HG03469 (cell line): ENCODE data around the gene LOXL3.
"Not testable (repeated sequence)": the region's sequence is repeated elsewhere in the genome, so short reads cannot be mapped to it uniquely, and the experiment has no call there.

ENCODE experiments used
- ATAC-seq: cut with Tn5 transposase; IDR thresholded peaks from one replicate; pipeline ENCODE4 v1.9.1; 2021; ENCODE audit warnings: mild to moderate bottlenecking, moderate library complexity, moderate number of reproducible peaks; ENCODE audit not compliant: unreplicated experiment

Gene LOXL3

GRCh38 chr2:74573747-74574562 lies 20.2 kb upstream of the LOXL3 start:
- ATAC-seq, result no peak

- no peak for ATAC-seq
Measured at GRCh38 chr2:74572178-74572925, 18.6 kb upstream of the LOXL3 start.

DNA sequence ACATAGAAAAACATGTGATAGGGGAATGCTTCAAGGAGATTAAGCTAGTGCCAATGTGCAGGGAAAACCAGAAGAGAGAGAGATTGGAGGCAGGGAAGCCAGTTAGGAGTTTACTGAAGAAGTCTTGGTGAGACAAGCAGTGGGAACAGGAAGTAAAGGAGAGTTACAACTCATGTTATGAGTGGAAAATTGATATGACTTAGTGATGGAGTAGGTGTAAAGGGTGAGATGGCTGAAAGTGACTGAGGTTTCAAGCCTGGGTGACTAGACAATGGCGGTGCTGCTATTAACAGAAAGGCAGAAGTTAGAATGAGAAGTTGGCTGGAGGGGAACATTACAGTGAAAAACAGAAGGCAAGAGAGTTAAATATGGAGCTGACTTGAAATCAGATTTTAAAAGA lies 17.3 kb upstream of the LOXL3 start:
- peak; percentile 53 for ATAC-seq

DNA sequence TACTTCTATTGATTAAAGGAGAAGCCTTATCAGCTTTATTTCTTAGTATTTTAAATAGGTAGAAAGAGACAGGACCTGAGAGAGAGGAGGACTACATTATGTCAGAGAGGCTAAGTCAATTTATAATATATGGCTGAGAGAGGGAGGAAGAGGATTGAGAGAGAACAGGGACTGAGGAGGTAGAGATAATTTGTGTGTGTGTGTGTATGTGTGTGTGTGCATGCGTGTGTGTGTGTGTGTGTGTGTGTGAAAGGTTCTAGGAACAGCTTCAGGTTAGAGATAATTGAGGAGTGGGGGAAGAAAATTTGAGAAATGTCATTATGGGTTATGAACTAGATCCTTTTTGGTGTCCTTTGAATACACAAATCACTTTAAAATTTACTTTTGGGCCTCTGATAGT lies 15.9 kb upstream of the LOXL3 start:
- no peak for ATAC-seq

- ATAC-seq, result no peak
Measured at GRCh38 chr2:74567881-74568280, 14.1 kb upstream of the LOXL3 start.

- ATAC-seq, result no peak
Measured at GRCh38 chr2:74566754-74567085, 13.0 kb upstream of the LOXL3 start.

DNA sequence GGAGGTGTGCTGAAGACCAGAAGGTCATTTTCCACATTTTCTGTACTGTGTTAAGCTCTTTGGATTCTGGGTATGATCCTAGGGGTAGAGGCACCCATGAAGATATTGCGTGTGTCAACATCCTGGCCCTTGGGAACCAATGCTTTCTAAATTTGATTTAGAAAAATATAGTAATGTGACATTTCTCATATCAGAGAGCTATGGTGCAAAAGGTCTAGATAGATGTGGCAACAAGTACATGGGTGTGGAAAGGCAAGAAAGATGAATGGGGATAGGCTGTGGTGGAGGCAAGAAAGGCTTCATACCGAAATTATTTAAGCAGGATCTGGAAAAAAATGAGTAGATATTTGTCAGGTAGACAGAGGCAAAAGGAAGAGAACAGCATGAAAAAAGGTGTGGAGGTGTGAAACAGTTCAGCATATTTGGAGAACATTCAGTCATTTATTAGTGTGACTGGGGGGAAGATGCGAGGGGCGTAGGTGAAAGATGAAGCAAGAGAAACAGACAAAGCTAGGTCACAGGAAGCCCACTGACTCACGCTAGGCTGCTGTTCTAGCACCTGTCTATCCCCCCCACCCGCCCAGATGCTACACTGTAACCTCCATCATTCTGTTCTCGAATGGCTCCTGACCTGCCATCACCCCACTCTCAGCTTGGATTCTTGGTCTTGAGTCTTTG lies 12.5 kb upstream of the LOXL3 start:
- no peak for ATAC-seq

DNA sequence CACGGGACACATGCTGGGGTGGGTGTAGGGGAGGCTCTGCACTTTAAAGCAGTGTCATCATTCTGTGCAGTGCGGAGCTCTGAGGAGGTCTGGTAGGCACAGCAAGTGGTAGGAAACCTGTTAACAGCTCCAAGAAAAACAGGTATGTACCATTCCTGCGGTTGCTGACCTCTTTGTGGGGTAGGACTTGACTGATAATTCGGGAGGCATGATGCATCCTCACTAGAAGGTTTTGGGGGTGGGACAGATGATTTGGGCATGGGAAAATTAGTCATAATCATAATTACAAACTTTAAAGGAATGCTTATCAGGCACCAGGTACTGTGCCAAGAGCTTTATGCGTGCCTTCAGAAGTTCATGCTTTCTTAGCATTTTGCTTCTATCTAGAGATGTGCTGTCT lies 10.5 kb upstream of the LOXL3 start:
- ATAC-seq, result no peak

DNA sequence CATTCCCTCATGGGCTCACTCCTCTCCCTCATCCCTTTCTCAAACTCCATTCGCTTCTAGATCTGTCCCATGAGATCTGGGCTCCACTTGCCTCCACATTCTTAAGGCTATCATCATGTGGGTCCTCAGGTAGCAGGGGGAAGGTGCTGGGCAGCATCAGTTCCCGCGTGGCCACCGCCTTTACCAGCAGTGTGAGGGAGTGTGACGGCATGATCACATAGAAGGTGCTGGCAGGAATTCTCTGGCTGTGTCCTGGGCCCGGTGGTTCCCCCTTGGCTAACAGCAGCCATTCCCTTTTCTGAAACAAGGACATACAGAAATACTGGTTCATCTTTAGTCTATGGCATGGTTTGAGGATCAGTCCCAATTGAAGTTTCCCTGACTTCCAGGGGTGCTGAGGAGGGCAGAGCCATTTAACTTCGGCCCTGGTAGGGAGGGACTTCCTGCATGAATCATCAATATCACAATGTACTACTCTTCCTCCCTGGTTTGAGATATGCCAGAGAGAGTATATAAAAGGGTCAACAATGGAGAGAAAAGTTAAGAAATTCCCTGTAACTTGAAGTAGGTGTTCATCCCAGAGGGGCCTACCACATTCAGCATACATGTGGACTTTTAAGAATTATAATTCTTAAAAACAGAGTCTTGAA lies 8.5 kb upstream of the LOXL3 start:
- ATAC-seq, result no peak

GRCh38 chr2:74561022-74561421 lies 7.3 kb upstream of the LOXL3 start:
- not testable (repeated sequence) for ATAC-seq

DNA sequence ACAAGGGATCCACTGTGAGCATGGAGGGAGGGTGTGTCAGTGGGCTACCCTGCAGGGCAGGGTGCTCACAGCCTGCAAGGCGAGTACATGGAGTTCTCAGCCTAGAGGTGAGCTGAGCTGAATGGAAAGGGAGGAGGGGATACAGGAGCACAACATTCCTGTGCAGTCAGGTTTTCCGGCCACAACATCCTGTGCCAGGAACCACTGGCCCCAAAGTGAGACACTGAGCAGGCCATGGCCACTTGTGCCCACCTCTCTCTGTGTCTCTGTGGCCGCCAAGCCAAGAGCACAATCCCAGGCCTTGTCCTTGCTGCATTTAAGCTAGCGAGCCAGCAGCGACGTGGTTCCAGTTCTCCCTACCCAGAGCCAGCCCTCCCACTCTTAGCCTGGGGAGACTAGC lies 6.8 kb upstream of the LOXL3 start:
- ATAC-seq, result no peak

DNA sequence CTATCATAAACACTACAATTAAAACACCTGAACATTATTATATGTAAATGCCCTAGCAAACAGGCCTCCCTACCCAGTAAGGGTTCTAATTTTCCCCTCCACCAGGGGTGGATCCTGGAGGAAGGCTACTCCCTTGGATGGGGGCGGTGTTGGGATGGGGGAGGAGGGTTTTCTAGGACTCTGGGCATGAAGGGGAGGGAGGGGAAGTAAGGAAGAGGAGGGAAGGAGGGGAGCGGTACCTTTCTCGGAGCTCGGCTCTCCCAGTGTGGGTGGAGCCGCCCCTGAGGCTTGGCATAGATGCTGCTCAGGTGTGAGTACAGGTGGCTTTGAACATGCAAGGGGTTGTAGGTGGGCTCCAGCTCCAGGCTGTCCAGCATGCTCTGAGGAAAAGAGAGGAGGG lies 6.2 kb upstream of the LOXL3 start:
- ATAC-seq, result no peak

DNA sequence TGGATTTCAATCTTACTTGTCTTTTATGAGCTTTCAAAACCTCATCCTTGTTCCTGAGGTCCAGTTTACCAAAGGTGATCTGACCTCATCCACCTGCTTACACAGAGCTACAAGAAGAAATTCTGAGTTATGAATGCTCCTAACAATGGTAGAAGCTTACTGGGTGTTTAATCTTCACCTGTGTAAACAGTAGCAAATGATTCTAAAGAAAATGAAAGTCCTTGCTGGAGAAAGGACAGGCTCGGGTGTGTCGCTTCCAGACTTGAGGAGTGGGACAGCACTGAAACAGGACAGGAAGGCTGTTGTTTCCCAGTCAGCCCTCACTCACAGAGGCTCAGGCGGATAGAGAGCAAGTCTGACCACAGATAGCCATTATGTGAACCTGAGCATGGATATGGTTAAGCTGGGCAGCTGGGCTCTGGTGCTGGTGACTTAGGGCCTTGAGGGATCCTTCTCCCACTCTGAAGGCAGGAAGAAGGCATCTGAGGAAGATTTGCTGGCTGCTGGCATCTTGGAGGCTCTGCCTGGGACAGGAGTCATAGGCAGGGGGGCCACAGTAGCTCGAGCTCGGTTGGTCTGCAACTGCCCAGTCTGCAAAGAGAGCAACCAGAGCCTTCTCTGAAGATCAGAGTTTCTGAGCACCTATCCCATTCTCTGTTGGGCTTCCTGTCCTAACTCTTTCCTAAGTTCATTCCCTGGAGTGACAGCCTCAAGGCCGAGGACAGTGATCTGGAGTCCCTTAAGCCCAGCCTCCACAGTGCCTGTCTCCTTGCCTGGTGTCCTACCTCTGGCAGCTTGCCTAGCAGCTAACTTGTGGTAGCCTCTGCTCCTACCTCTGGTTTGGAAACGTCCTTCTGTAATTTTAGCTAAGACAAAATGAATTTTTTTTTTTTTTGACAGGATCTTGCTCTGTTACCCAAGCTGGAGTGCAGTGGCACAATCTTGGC lies 4.8 kb upstream of the LOXL3 start:
- ATAC-seq, result no peak

- ATAC-seq, result no peak
Measured at GRCh38 chr2:74556831-74557370, 3.2 kb upstream of the LOXL3 start.

DNA sequence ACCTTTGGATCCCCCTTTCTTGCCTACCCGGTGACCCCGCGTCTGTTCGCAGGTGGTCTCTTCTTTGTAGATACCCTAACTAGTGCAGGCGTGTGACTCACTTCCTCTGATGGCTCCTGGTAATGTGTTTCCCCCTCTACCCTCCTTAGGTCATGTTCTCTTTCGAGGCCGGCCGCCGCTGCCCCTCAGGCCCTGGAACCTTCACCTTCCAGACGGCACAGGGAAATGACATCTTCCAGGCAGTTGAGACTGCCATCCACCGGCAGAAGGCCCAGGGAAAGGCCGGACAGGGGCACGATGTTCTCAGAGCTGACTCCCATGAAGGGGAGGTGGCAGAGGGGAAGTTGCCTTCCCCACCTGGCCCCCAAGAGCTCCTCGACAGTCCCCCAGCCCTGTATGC lies 2.4 kb upstream of the LOXL3 start:
- no peak for ATAC-seq

GRCh38 chr2:74555610-74556103 lies 1.9 kb upstream of the LOXL3 start:
- ATAC-seq, result no peak

DNA sequence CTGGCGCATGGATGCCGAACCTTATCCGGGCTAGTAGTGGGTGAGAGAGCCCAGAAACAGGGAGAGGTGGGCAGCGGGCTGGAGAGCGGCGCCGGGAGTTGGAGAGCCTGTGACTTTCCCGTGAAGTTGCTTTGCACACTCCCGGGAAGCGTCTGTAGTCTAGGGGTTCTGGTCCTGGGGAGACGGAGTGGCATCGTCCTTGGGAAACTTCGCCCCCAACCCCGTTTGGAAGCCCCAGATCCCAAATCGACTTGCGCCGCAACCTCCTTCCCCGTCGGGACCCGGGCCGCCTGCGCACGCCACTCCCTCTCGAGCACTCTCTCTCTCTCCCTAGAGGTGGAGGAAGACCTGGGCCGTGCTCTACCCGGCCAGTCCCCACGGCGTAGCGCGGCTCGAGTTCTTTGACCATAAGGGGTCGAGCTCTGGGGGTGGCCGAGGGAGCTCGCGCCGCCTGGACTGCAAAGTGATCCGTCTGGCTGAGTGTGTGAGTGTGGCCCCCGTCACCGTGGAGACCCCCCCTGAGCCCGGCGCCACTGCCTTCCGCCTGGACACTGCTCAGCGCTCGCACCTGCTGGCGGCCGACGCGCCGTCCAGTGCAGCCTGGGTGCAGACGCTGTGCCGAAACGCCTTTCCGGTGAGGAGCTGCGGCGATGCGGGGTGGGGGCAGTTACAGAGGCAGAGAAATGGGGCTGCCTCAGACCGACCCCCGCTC lies 1.2 kb upstream of the LOXL3 start:
- ATAC-seq, result no peak

GRCh38 chr2:74552914-74553811 lies 579 bp downstream of the LOXL3 start:
- no peak for ATAC-seq
